Urothelium cell line (cell line): Measurements from ENCODE around the gene SRPX.

Source experiments
- DNase-seq: peaks from one replicate; pipeline ENCODE4 v3.0.0; 2011; ENCODE audit warnings: low spot score, mixed read lengths
- FAIRE-seq: peaks from 2 replicates; lab custom pipeline; 2011; peaks lifted over from hg19 to GRCh38; lab: Jason Lieb, UNC

Gene SRPX, protein sequence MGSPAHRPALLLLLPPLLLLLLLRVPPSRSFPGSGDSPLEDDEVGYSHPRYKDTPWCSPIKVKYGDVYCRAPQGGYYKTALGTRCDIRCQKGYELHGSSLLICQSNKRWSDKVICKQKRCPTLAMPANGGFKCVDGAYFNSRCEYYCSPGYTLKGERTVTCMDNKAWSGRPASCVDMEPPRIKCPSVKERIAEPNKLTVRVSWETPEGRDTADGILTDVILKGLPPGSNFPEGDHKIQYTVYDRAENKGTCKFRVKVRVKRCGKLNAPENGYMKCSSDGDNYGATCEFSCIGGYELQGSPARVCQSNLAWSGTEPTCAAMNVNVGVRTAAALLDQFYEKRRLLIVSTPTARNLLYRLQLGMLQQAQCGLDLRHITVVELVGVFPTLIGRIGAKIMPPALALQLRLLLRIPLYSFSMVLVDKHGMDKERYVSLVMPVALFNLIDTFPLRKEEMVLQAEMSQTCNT

GRCh38 chrX:38220415-38221390 lies at the start of gene SRPX:
TSS of gene SRPX (minus strand) at chrX:38220871. CDS start at chrX:38220792, 79 bp downstream.
- FAIRE-seq: no peak
- DNase-seq: peak; percentile 54

- FAIRE-seq: no peak
- DNase-seq: no peak
Observed at GRCh38 chrX:38268011-38268410, 47.3 kb upstream of the SRPX start.

GRCh38 chrX:38262715-38263620 lies 42.3 kb upstream of the SRPX start:
- DNase-seq: no peak
- no peak for FAIRE-seq

DNA sequence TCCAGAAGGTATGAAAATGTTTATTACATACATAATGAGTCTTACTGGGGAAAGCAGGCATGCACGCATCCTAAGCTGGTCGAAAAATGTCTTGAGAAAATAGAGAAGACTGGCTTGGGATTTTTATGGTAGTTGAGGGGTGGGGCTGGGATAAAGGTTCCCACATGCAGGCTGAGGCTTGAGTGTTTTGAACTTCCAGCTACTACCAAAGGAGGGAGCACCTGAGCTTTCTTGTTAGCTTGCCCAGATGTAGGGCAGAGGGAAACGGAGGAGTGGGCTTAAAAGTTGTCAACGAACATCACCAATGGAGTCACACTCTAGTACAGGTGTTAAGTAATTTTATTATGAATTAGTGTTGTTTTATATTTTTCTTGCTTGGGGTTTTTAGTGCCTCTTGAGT lies 39.6 kb upstream of the SRPX start:
- DNase-seq (peak; percentile 29), FAIRE-seq (no peak)

- FAIRE-seq (no peak), DNase-seq (no peak)
Observed at GRCh38 chrX:38256019-38256418, 35.3 kb upstream of the SRPX start.

DNA sequence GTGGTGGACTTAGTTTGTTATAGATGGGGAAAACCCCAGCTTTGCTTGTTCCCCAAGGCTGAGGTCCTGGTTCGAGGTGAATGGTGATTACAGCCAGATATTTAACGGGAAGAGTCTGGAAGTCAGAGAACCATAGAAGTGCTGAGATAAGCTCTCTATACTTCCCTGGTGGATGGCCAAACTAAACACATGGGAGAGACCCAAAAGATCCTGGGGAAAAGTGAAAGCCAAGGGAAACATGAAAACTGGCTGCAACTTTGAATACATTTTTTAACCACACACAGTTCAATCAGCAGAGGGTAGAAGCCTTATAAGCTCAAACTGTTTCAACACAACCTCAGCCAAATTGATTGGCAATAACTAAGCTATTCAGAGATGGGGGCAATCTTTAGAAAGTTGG lies 29.3 kb upstream of the SRPX start:
- FAIRE-seq: no peak
- no peak for DNase-seq

- DNase-seq: no peak
- no peak for FAIRE-seq
Observed at GRCh38 chrX:38247051-38247450, 26.4 kb upstream of the SRPX start.

- FAIRE-seq (no peak), DNase-seq (no peak)
Observed at GRCh38 chrX:38240541-38240940, 19.9 kb upstream of the SRPX start.

DNA sequence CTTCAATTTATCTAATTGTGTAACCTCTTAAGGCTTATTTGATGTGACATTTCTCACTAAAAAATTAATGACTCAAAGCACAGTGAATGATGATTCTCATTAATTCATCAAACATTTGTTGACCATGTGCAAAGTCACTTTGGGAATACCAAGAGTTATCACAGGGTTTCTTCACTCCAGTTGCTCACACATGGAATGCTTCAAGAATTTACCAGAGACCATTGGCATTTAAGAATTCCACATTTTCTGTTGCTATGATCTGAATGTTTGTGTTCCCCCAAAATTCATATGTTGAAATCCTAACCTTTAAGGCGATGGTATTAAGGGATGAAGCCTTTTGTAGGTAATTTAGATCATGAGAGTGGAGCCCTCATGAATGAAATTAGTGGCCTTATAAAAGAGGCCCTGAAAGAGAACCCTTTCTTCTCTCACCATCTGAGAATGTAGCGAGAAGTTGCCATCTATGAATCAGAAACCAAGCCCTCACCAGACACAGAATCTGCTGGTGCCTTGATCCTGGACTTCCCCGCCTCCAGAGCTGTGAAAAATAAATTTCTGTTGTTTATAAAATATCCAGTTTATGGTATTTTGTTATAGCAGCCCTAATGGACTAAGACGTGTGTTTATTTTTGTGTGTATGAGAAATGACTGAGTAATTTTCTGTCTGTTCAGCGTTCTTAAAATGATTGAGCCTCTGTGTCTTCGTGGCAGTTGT lies 16.4 kb upstream of the SRPX start:
- no peak for DNase-seq
- no peak for FAIRE-seq

DNA sequence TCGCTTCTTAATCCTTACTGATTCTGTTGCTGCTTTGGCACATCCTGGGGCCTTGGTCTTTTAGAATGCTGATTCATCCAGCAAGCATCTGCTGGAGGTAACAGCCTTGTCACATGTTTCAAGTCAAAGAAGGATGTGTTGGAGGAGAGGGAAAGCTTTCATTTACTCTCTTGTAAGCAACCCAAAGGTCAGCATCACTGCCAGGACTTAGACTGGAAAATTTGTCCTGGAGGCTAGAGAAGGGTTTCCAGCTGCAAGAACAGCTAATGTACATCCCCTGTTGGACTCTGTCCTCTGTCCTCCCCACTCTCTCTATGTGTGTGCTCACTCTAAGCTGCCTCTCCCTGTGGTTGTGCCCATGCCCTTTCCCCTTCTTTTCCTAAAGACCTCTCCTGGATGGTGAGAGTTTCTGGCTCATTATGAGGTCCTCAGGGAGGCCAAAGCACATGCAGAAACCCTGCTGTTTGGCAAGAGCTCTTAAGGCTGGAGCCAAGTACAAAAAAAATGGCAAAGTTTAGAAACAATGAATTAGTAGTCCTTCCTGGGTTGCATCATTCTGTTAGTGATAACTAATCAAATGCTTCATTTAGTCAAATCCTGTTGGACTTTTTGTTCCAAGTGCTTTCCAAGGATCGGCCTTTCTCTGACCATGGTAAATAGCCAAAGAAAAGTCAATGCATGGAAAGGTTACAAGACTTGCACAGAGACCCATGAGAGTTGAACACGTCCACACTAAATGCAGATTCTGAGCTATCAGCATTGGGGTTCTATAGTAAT lies 13.4 kb upstream of the SRPX start:
- FAIRE-seq: no peak

GRCh38 chrX:38232079-38232686 lies 11.5 kb upstream of the SRPX start:
- FAIRE-seq: no peak
- DNase-seq: peak; percentile 18

More for the DNA sequence above, 13.4 kb upstream of the SRPX start:
- DNase-seq: peak; percentile 64

DNA sequence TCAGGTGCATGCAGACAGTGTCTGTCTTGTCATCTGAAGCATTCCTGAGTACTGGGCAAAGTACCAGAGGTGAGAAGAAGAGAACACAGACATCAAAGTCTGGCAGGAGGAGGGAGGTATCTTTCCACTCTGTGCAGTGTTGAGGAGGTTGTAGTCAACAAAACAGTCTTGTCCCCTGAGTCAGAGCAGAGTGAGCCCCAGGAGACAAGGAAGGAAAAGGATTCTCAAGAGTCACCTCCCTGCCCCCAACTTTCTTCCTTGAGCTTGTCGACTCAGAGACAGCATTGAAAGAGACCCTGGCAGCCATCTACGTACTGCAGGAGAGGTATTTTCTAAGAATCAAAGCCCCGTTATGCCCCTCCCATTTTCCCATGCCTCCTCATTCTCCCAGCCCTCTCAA lies 4.4 kb upstream of the SRPX start:
- DNase-seq (no peak), FAIRE-seq (no peak)

DNA sequence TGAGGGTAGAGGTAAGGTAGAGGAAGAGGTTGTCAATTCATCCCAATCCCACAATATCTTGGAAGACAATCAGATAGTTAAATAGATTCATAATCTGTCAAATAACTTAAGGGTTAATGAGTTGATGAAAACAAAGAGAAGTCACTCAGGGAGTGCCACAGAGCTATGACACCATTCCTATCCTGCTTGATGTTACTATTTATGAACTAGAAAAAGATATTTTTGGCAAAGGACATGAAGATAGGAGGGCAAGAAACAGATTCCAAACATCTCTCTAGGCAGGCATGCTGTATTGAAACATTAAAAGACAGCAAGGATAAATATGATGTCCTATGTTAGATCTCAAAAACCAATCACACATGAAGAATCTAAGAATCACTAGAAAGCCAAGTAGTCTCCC lies 3.5 kb upstream of the SRPX start:
- FAIRE-seq (no peak), DNase-seq (no peak)

DNA sequence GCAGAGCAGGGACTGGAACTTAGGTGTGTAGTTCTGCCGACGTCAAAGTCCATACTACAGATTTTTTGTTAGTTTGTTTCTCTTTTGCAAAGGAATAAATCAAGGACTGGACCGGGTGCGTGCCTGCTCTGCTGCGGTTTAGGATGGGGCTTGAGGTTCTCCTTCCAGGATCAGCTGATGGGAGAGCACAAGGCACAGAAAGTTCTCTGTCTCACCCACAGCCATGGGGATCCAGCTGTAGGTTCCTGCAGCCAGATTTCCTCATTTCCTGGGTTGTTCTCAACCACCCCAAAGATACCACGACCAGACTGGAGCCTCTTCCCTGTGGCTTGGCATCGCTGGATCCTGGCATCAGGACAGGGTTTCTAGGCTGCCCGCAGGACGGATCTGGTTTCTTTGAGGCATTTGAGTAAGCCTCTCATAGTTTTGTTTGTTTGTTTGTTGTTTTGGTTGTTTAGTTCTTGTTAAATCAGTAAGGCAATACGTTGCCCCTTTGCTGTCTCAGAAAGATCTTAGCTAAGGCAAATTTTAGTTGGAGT lies 789 bp upstream of the SRPX start:
- no peak for DNase-seq
- FAIRE-seq: no peak

GRCh38 chrX:38220024-38220414 lies 652 bp downstream of the SRPX start:
- FAIRE-seq: no peak
- peak; percentile 68 for DNase-seq

- DNase-seq (no peak), FAIRE-seq (no peak)
Observed at GRCh38 chrX:38216642-38217041, 4.0 kb downstream of the SRPX start.

DNA sequence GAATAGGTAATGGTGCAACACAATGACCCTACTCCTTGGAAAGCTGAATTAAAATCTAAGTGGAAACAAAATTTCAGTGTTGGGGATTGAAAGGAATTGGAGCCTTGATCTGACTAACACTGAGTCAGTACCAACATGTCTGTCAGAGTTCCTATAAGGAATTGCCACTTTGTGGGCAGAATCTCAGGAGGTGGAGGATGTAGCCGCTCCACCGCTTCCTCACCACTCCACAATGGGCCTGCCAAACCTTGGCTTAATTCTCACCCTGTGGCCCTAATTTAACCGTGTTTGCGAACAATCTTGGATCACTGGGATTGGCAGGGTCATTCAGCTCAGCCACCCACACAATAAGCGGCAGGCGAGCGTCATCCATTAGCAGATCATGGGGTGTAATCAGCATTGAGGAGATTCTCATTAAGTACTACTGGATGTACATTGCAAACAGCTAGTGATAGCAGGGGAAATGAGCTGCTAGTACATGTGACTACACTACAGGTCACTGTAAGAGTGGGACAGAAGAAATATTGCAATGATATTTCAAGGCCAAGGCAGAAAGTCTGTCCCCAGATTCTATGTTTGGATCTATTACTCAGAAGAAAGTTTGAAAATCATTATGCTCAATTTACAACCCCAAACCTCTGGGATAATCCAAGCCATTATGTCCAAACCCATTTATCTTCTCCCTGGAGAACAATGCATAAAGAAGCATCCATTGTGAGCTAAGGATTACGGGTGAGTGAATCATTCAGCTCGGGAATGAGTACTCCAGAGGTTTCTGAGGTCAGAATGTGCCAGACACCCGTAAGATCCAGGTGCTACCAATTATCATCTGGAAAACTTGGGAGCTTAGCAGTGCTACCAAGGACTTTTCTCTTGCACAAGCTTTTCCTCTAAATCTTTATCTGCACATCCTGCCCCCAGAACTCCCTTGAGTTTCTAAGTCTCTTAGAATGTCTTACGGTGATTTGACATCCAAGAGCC lies 5.8 kb downstream of the SRPX start:
- DNase-seq (peak; percentile 51), FAIRE-seq (no peak)
